ENCODE data around the gene NBEAL1. TPM values are rescaled to one million over a fixed set of nuclear protein-coding genes. Genes with fewer than 3 reads are reported as not detected.
"Not testable (repeated sequence)": the region's sequence is repeated elsewhere in the genome, so short reads cannot be mapped to it uniquely, and the experiment has no call there.

NBEAL1 gene
- total RNA-seq, 1 experiment from 2014 or later, result 2.7 TPM

- in situ Hi-C loops (cut with HindIII; ENCODE audit: low pct_unique_long_range_greater_than_20kb, low sequenced_read_pairs); DNase-seq (ENCODE audit: low read depth): not testable (repeated sequence)
Measured at GRCh38 chr2:203086381-203086780, 71.7 kb downstream of the NBEAL1 start.

- DNase-seq (ENCODE audit: low read depth); in situ Hi-C loops (cut with HindIII; ENCODE audit: low pct_unique_long_range_greater_than_20kb, low sequenced_read_pairs): not testable (repeated sequence)
Measured at GRCh38 chr2:203090721-203091120, 76.0 kb downstream of the NBEAL1 start.

- DNase-seq (ENCODE audit: low read depth), result no peak
- in situ Hi-C loops (cut with HindIII; ENCODE audit: low pct_unique_long_range_greater_than_20kb, low sequenced_read_pairs), result no loop called here
Measured at GRCh38 chr2:203097735-203098134, 83.1 kb downstream of the NBEAL1 start.

- DNase-seq (ENCODE audit: low read depth); in situ Hi-C loops (cut with HindIII; ENCODE audit: low pct_unique_long_range_greater_than_20kb, low sequenced_read_pairs): not testable (repeated sequence)
Measured at GRCh38 chr2:203102357-203102756, 87.7 kb downstream of the NBEAL1 start.

- in situ Hi-C loops (cut with HindIII; ENCODE audit: low pct_unique_long_range_greater_than_20kb, low sequenced_read_pairs), result no loop called here
- no peak for DNase-seq (ENCODE audit: low read depth)
Measured at GRCh38 chr2:203104273-203104672, 89.6 kb downstream of the NBEAL1 start.

- no peak for DNase-seq (ENCODE audit: low read depth)
- in situ Hi-C loops (cut with HindIII; ENCODE audit: low pct_unique_long_range_greater_than_20kb, low sequenced_read_pairs), result no loop called here
Measured at GRCh38 chr2:203105996-203106395, 91.3 kb downstream of the NBEAL1 start.

GRCh38 chr2:203110496-203110895, 95.8 kb downstream of the NBEAL1 start:
- DNase-seq (ENCODE audit: low read depth); in situ Hi-C loops (cut with HindIII; ENCODE audit: low pct_unique_long_range_greater_than_20kb, low sequenced_read_pairs): not testable (repeated sequence)

- in situ Hi-C loops (cut with HindIII; ENCODE audit: low pct_unique_long_range_greater_than_20kb, low sequenced_read_pairs), result no loop called here
- DNase-seq (ENCODE audit: low read depth), result no peak
Measured at GRCh38 chr2:203112342-203112741, 97.7 kb downstream of the NBEAL1 start.

GRCh38 chr2:203115201-203115700, 100.6 kb downstream of the NBEAL1 start:
- DNase-seq (ENCODE audit: low read depth); in situ Hi-C loops (cut with HindIII; ENCODE audit: low pct_unique_long_range_greater_than_20kb, low sequenced_read_pairs): not testable (repeated sequence)

GRCh38 chr2:203122317-203122986, 107.8 kb downstream of the NBEAL1 start:
- DNase-seq (ENCODE audit: low read depth), result no peak
- in situ Hi-C loops (cut with HindIII; ENCODE audit: low pct_unique_long_range_greater_than_20kb, low sequenced_read_pairs), result no loop called here

- DNase-seq (ENCODE audit: low read depth), result no peak
- in situ Hi-C loops (cut with HindIII; ENCODE audit: low pct_unique_long_range_greater_than_20kb, low sequenced_read_pairs), result no loop called here
Measured at GRCh38 chr2:203126996-203127395, 112.3 kb downstream of the NBEAL1 start.

- in situ Hi-C loops (cut with HindIII; ENCODE audit: low pct_unique_long_range_greater_than_20kb, low sequenced_read_pairs), result no loop called here
- no peak for DNase-seq (ENCODE audit: low read depth)
Measured at GRCh38 chr2:203135105-203135504, 120.4 kb downstream of the NBEAL1 start.

- in situ Hi-C loops (cut with HindIII; ENCODE audit: low pct_unique_long_range_greater_than_20kb, low sequenced_read_pairs), result no loop called here
- DNase-seq (ENCODE audit: low read depth), result no peak
Measured at GRCh38 chr2:203143391-203143790, 128.7 kb downstream of the NBEAL1 start.

- in situ Hi-C loops (cut with HindIII; ENCODE audit: low pct_unique_long_range_greater_than_20kb, low sequenced_read_pairs), result no loop called here
- DNase-seq (ENCODE audit: low read depth), result no peak
Measured at GRCh38 chr2:203149194-203149593, 134.5 kb downstream of the NBEAL1 start.

- DNase-seq (ENCODE audit: low read depth), result peak; percentile 6
- in situ Hi-C loops (cut with HindIII; ENCODE audit: low pct_unique_long_range_greater_than_20kb, low sequenced_read_pairs), result no loop called here
Measured at GRCh38 chr2:203155406-203155805, 140.7 kb downstream of the NBEAL1 start.

- in situ Hi-C loops (cut with HindIII; ENCODE audit: low pct_unique_long_range_greater_than_20kb, low sequenced_read_pairs); DNase-seq (ENCODE audit: low read depth): not testable (repeated sequence)
Measured at GRCh38 chr2:203162722-203163121, 148.0 kb downstream of the NBEAL1 start.

- no peak for DNase-seq (ENCODE audit: low read depth)
- in situ Hi-C loops (cut with HindIII; ENCODE audit: low pct_unique_long_range_greater_than_20kb, low sequenced_read_pairs), result no loop called here
Measured at GRCh38 chr2:203164311-203164935, 149.7 kb downstream of the NBEAL1 start.

- in situ Hi-C loops (cut with HindIII; ENCODE audit: low pct_unique_long_range_greater_than_20kb, low sequenced_read_pairs), result no loop called here
Measured at GRCh38 chr2:203167751-203168150, 153.1 kb downstream of the NBEAL1 start.

GRCh38 chr2:203170502-203170901, 155.8 kb downstream of the NBEAL1 start:
- DNase-seq (ENCODE audit: low read depth), result no peak
- in situ Hi-C loops (cut with HindIII; ENCODE audit: low pct_unique_long_range_greater_than_20kb, low sequenced_read_pairs), result no loop called here

More at GRCh38 chr2:203167751-203168150, 153.1 kb downstream of the NBEAL1 start:
- DNase-seq (ENCODE audit: low read depth), result no peak

GRCh38 chr2:203175371-203175770, 160.7 kb downstream of the NBEAL1 start:
- no peak for DNase-seq (ENCODE audit: low read depth)
- in situ Hi-C loops (cut with HindIII; ENCODE audit: low pct_unique_long_range_greater_than_20kb, low sequenced_read_pairs), result no loop called here

All from Caki2 (cell line).